ENCODE measurements around the gene ZNF708.
A peak's percentile ranks its signal among the peaks of the same experiment; 100 is the strongest.
"Not testable (repeated sequence)": the region's sequence is repeated elsewhere in the genome, so short reads cannot be mapped to it uniquely, and the experiment has no call there.

Gene ZNF708

DNA sequence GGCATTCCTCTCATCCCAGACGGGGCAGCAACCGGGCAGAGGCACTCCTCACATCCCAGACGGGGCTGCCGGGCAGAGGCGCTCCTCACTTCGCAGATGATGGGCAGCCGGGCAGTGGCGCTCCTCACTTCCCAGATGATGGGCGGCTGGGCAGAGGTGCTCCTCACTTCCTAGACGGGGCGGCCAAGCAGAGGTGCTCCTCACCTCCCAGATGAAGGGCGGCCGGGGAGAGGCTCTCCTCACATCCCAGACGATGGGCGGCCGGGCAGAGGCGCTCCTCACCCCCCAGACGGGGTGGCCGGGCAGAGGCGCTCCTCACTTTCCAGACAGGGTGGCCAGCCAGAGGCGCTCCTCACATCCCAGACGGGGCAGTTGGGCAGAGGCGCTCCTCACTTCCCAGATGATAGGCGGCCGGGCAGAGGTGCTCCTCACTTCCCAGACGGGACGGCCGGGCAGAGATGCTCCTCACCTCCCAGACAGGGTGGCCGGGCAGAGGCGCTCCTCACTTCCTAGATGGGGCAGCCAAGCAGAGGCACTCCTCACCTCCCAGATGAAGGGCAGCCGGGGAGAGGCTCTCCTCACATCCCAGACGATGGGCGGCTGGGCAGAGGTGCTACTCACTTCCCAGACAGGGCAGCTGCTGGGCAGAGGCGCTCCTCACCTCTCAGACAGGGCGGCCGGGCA lies 68.9 kb downstream of the ZNF708 start:
- no peak for DNase-seq (ENCODE audit: low spot score)

DNA sequence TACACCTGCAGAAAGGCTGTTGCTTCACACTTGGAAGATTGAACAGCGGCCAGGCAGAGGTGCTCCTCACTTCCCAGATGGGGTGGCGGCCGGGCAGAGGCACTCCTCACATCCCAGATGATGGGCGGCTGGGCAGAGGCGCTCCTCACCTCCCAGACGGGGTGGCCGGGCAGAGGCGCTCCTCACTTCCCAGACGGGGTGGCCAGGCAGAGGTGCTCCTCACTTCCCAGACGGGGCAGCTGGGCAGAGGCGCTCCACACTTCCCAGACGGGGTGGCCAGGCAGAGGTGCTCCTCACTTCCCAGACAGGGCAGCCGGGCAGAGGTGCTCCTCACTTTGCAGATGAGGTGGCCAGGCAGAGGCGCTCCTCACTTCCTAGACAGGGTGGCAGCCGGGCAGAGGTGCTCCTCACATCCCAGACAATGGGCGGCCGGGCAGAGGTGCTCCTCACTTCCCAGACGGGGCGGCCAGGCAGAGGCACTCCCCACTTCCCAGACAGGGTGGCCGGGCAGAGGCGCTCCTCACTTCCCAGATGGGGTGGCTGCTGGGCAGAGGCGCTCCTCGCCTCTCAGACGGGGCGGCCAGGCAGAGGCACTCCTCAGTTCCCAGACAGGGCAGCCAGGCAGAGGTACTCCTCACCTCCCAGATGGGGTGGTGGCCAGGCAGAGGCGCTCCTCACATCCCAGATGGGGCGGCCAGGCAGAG lies 69.6 kb downstream of the ZNF708 start:
- not testable (repeated sequence) for DNase-seq (ENCODE audit: low spot score)

DNA sequence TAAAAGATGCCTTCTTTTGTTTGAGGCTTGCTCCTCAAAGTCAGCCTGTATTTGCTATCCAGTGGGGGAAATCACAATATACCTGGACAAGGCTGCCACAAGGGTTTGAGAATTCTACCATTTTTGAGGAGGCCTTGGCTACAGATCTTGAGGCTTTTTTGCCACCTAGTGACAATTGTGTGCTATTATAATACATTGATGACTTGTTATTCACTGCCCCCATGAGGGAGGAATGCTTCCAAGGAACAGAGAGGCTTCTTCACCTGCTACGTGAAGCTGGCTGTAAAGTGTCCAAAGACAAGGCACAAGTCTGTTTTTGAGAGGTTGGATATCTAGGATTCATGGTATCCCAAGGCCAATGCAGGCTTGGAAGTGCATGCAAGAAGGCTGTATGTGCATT lies 72.5 kb downstream of the ZNF708 start:
- DNase-seq (ENCODE audit: low spot score) = peak; percentile 13

Measured in AG08396 (cell line).